ENCODE data around the gene TNFRSF13B. TPM values are rescaled to one million over a fixed set of nuclear protein-coding genes. Genes with fewer than 3 reads are reported as not detected.
A peak's percentile ranks its signal among the peaks of the same experiment; 100 is the strongest.

The TNFRSF13B gene
- total and polyA plus RNA-seq, 2 donors from 2014 or later: 1.4 TPM; not detected in 1

- H3K27ac ChIP-seq (ENCODE audit: low read depth in 2 of 2, low read length in 2 of 2): no peak overlapping the region
- no peak overlapping the region for H3K4me3 ChIP-seq (ENCODE audit: low read length in 3 of 3)
- intact Hi-C loops (cut with DNase I): no loop called here
- peak in 1 of 5 donors; percentile 7 for DNase-seq
- H3K9ac ChIP-seq (ENCODE audit: low read length in 3 of 3): no peak overlapping the region
- H3K9me3 ChIP-seq (ENCODE audit: control insufficient read depth in 2 of 3, insufficient read depth in 1 of 3, low read length in 3 of 3): no peaks in the 10 kb centered on the region
- no peaks in the 10 kb centered on the region for H3K27me3 ChIP-seq (ENCODE audit: control insufficient read depth, insufficient read depth, low read length)
- no peak for FAIRE-seq
- TF ChIP-seq, protein P1, sequence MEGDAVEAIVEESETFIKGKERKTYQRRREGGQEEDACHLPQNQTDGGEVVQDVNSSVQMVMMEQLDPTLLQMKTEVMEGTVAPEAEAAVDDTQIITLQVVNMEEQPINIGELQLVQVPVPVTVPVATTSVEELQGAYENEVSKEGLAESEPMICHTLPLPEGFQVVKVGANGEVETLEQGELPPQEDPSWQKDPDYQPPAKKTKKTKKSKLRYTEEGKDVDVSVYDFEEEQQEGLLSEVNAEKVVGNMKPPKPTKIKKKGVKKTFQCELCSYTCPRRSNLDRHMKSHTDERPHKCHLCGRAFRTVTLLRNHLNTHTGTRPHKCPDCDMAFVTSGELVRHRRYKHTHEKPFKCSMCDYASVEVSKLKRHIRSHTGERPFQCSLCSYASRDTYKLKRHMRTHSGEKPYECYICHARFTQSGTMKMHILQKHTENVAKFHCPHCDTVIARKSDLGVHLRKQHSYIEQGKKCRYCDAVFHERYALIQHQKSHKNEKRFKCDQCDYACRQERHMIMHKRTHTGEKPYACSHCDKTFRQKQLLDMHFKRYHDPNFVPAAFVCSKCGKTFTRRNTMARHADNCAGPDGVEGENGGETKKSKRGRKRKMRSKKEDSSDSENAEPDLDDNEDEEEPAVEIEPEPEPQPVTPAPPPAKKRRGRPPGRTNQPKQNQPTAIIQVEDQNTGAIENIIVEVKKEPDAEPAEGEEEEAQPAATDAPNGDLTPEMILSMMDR (IDR thresholded peaks at IDR 0.05; ENCODE audit: borderline replicate concordance, extremely low read depth, insufficient read depth): no peak
- no peaks in the 10 kb centered on the region for H3K36me3 ChIP-seq (ENCODE audit: control insufficient read depth in 2 of 3, insufficient read depth in 3 of 3, low read length in 3 of 3)
- no peaks in the 10 kb centered on the region for H3K4me1 ChIP-seq (ENCODE audit: control insufficient read depth in 2 of 3, insufficient read depth in 2 of 3, low read depth in 1 of 3, low read length in 3 of 3)
These were observed 30.6 kb downstream of the TNFRSF13B start for GRCh38 chr17:16941072-16942036.

DNA sequence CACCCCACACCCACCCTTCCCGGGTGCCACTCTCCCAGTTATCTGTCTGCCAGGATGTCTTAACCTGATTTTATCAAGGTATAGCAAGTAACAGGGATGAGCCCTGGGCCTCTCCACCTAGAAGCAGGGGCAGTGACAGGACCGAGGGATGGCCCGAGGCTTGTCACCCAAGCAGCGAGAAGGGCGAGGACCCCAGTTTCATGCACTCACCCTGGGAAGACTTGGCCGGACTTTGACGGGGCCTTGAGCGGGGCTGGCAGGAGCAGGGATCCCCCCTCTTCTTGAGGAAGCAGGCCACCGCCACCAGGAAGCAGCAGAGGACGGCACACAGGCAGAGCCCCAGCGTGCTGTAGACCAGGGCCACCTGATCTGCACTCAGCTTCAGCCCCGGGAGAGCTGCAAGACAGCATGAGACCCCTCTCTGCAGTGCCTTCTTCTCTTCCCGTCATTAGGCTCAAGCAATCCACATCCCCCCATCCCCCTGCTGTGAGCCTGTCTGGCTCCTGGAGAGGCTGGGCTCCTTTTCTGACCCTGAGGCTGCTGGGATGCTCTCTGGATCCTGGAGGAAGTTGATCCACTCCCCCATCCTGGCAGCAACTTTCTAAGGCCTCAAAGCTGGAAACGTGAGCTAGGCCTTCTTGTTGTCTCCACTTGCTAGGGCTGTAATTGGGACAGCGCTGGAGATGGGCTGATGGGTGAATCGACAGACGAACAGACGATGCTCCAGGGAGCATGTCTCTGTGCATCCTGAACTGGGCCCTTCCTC is 31.6 kb downstream of the TNFRSF13B start:
- H3K9ac ChIP-seq (ENCODE audit: low read length in 3 of 3): no peak overlapping the region
- H3K4me3 ChIP-seq (ENCODE audit: low read length in 3 of 3): no peak overlapping the region
- H3K4me1 ChIP-seq (ENCODE audit: control insufficient read depth in 2 of 3, insufficient read depth in 2 of 3, low read depth in 1 of 3, low read length in 3 of 3): no peaks in the 10 kb centered on the region
- FAIRE-seq (no peak), DNase-seq (peak in 2 of 5 donors; percentile 19 to 62)
- H3K9me3 ChIP-seq (ENCODE audit: control insufficient read depth in 2 of 3, insufficient read depth in 1 of 3, low read length in 3 of 3): no peaks in the 10 kb centered on the region
- intact Hi-C loops (cut with DNase I): no loop called here
- no peaks in the 10 kb centered on the region for H3K36me3 ChIP-seq (ENCODE audit: control insufficient read depth in 2 of 3, insufficient read depth in 3 of 3, low read length in 3 of 3)
- no peaks in the 10 kb centered on the region for H3K27me3 ChIP-seq (ENCODE audit: control insufficient read depth, insufficient read depth, low read length)
- TF ChIP-seq, protein P1 (IDR thresholded peaks at IDR 0.05; ENCODE audit: borderline replicate concordance, extremely low read depth, insufficient read depth): no peak
- H3K27ac ChIP-seq (ENCODE audit: low read depth in 2 of 2, low read length in 2 of 2): no peak overlapping the region

- Histone ChIP-seq H3K4me1 (ENCODE audit: control insufficient read depth in 2 of 3, insufficient read depth in 2 of 3, low read depth in 1 of 3, low read length in 3 of 3) (no peaks in the 10 kb centered on the region), H3K4me3 (ENCODE audit: low read length in 3 of 3) (no peak overlapping the region), H3K36me3 (ENCODE audit: control insufficient read depth in 2 of 3, insufficient read depth in 3 of 3, low read length in 3 of 3) (no peaks in the 10 kb centered on the region), H3K27me3 (ENCODE audit: control insufficient read depth, insufficient read depth, low read length) (no peaks in the 10 kb centered on the region), H3K9me3 (ENCODE audit: control insufficient read depth in 2 of 3, insufficient read depth in 1 of 3, low read length in 3 of 3) (no peaks in the 10 kb centered on the region), H3K27ac (ENCODE audit: low read depth in 2 of 2, low read length in 2 of 2) (no peak overlapping the region), H3K9ac (ENCODE audit: low read length in 3 of 3) (no peak overlapping the region)
- peak in 2 of 5 donors; percentile 30 to 74 for DNase-seq
- no peak for FAIRE-seq
- intact Hi-C loops (cut with DNase I): no loop called here
- TF ChIP-seq, protein P1 (IDR thresholded peaks at IDR 0.05; ENCODE audit: borderline replicate concordance, extremely low read depth, insufficient read depth): no peak
These were observed 32.3 kb downstream of the TNFRSF13B start for GRCh38 chr17:16939606-16940115.
